Measurements from ENCODE around the gene C4orf50.
A peak's percentile ranks its signal among the peaks of the same experiment; 100 is the strongest.

C4orf50 gene

DNA sequence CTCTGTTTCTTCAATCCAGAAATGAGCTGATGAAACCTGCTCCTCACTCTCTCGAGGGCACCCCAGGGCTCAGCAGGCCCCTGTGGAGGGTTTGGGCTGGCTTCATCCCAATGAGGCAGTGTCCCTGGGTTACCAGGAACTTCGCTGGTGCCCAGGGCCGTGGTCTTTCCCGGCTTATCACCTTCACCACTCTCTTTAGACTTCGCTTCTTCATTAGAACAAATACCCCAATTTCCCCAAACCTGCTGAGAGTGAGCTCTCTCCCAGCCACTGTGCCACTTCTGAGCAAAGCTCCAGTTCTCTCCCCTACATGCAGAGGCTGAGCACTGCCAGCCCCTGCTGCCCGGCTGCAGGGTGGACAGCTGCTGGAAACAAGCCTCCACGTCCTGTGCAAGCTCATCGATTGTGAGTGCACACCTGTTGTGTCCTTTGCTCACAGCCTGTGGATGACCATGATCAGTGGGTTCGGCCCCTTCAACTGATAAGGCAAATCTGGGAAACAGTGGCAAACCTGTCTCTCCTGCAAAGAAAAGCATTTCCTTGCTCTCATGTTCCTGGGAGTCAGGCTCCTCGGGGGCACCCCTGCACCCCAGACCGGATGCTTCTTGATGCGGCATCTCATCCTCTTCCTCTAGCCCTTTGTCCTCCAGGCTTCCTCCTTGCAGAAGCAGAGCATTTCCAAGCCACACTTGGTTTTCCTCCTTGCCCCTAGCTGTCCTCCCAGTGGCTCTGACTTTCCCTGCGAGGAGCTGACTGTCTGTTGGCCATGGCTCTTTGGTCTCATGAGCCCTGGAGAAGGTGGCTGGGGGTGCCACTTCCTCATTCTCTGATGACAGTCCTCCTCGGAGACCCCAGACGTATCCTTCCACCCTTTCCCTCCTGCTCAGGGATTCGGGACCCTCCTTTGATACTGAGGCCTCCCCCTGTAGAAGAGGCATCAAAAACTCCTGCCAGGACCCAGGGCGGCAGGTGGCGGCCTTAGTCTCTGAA lies 28.7 kb downstream of the C4orf50 start:
- 0 out of 2 replicates have a peak, but pooled peaks have one; percentile 17 for TF ChIP-seq SPI1 (IDR thresholded peaks at IDR 0.05; ENCODE audit: borderline replicate concordance, low read depth)
- TF ChIP-seq, protein P1, sequence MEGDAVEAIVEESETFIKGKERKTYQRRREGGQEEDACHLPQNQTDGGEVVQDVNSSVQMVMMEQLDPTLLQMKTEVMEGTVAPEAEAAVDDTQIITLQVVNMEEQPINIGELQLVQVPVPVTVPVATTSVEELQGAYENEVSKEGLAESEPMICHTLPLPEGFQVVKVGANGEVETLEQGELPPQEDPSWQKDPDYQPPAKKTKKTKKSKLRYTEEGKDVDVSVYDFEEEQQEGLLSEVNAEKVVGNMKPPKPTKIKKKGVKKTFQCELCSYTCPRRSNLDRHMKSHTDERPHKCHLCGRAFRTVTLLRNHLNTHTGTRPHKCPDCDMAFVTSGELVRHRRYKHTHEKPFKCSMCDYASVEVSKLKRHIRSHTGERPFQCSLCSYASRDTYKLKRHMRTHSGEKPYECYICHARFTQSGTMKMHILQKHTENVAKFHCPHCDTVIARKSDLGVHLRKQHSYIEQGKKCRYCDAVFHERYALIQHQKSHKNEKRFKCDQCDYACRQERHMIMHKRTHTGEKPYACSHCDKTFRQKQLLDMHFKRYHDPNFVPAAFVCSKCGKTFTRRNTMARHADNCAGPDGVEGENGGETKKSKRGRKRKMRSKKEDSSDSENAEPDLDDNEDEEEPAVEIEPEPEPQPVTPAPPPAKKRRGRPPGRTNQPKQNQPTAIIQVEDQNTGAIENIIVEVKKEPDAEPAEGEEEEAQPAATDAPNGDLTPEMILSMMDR (IDR thresholded peaks at IDR 0.05; ENCODE audit: insufficient read depth, low read length), result no peak

GRCh38 chr4:5988086-5988845 lies 30.0 kb downstream of the C4orf50 start:
- TF ChIP-seq REST (IDR thresholded peaks at IDR 0.05; ENCODE audit: insufficient replicate concordance, low read depth) (no peak), SPI1 (IDR thresholded peaks at IDR 0.05; ENCODE audit: borderline replicate concordance, low read depth) (no peak), POLR2AphosphoS5 (IDR thresholded peaks at IDR 0.05; ENCODE audit: low read depth) (no peak), GABPA (IDR thresholded peaks at IDR 0.05; ENCODE audit: low read depth) (no peak)
- TF ChIP-seq, protein P1 (IDR thresholded peaks at IDR 0.05; ENCODE audit: insufficient read depth, low read length), result no peak
- Histone ChIP-seq H3K27ac (replicated peaks) (no peak overlapping the region), H3K27me3 (ENCODE audit: insufficient read depth, poor library complexity, severe bottlenecking) (no peaks in the 10 kb centered on the region), H3K4me3 (replicated peaks; ENCODE audit: insufficient read depth, low read length) (no peak overlapping the region)
- no peak for DNase-seq (ENCODE audit: low read depth in 1 of 2, low spot score in 1 of 2)

More for the DNA sequence above, 28.7 kb downstream of the C4orf50 start:
- Histone ChIP-seq H3K27ac (replicated peaks) (no peak overlapping the region), H3K27me3 (ENCODE audit: insufficient read depth, poor library complexity, severe bottlenecking) (no peaks in the 10 kb centered on the region), H3K4me3 (replicated peaks; ENCODE audit: insufficient read depth, low read length) (no peak overlapping the region)
- no peak for DNase-seq (ENCODE audit: low read depth in 1 of 2, low spot score in 1 of 2)

DNA sequence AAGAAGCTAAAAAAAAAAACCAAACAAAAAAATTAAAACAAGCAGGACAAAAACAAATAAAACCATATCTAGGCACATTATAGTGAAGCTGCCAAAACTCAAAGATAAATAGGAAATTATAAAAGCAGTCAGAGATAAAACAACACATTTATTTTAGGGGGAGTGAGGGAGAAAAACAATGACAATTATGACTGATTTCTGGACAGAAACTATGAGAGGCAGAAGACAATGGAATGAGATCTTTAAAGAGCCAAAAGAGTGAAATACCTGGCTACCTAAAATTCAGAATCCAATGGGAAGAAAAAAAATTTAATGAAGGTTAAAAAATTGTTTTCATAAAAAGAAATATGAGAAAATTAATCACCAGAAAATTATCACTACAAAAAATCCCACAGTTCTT lies 33.4 kb downstream of the C4orf50 start:
- no peak for TF ChIP-seq GABPA (IDR thresholded peaks at IDR 0.05; ENCODE audit: low read depth)
- TF ChIP-seq POLR2AphosphoS5 (IDR thresholded peaks at IDR 0.05; ENCODE audit: low read depth), result no peak
- no peak for TF ChIP-seq SPI1 (IDR thresholded peaks at IDR 0.05; ENCODE audit: borderline replicate concordance, low read depth)
- TF ChIP-seq REST (IDR thresholded peaks at IDR 0.05; ENCODE audit: insufficient replicate concordance, low read depth), result no peak
- H3K4me3 ChIP-seq (replicated peaks; ENCODE audit: insufficient read depth, low read length), result no peak overlapping the region

More for the DNA sequence above, 33.4 kb downstream of the C4orf50 start:
- no peak for DNase-seq (ENCODE audit: low read depth in 1 of 2, low spot score in 1 of 2)
- Histone ChIP-seq H3K27me3 (ENCODE audit: insufficient read depth, poor library complexity, severe bottlenecking) (no peaks in the 10 kb centered on the region), H3K27ac (replicated peaks) (no peak overlapping the region)
